HepG2 (cell line): ENCODE data around the gene CACNA2D3. TPM values are rescaled to one million over a fixed set of nuclear protein-coding genes. Genes with fewer than 3 reads are reported as not detected.

Experiments used
- ATAC-seq: fragments of 200-7000 bp; cut with Tn5 transposase; 3 replicates; pipeline ENCODE4 v1.9.1; 2020; ENCODE audit warnings: mild to moderate bottlenecking, moderate library complexity
- BruUV-seq: library from RNA; stranded (reverse); fragments of 400-500 nt; replicated peaks from 2 replicates; lab custom pipeline; 2021; lab: Mats Ljungman, UMichigan
- CTCF ChIA-PET: fragments of 300-600 bp; formaldehyde crosslinking; extraction: SDS; loops from one replicate; lab custom pipeline; 2021; ENCODE audit warnings: low total read pairs, inconsistent platforms, low intra/inter-chr PET ratio; lab: Yijun Ruan, JAX
- POLR2A ChIA-PET: fragments of 350-600 bp; sonication (Branson Sonifier 250); formaldehyde crosslinking; loops from one replicate; lab custom pipeline; 2020; ENCODE audit warnings: antibody characterized with exemption, inconsistent platforms; lab: Yijun Ruan, JAX
- DNase-seq: peaks from one replicate; pipeline ENCODE4 v3.0.0-alpha.2; 2015; ENCODE audit warnings: low spot score
- FAIRE-seq: peaks from 3 replicates; lab custom pipeline; 2011; peaks lifted over from hg19 to GRCh38; lab: Jason Lieb, UNC
- H2AFZ ChIP-seq: one replicate; pipeline ENCODE4 v1.6.1; 2011; ENCODE audit warnings: low read length, inconsistent platforms
- H3K27ac ChIP-seq: fragments of 300-600 bp; 3 replicates; pipeline ENCODE4 v1.8.0; 2011; ENCODE audit warnings: mixed run types, mild to moderate bottlenecking, mixed read lengths, low read length, inconsistent platforms; ENCODE audit not compliant: insufficient read depth; ENCODE audit errors: extremely low read length
- H3K27me3 ChIP-seq, 2 experiments: fragments of 200-600 bp in 1 of 2; 2 replicates in 1 of 2; 3 replicates in 1 of 2; pipeline versions ENCODE4 v1.6.0 to v1.8.0; 2011; ENCODE audit warnings: low read length in 2 of 2, mild to moderate bottlenecking in 2 of 2, moderate library complexity in 2 of 2, inconsistent platforms in 1 of 2; ENCODE audit not compliant: insufficient read depth in 2 of 2, control insufficient read depth in 1 of 2
- H3K36me3 ChIP-seq, 2 experiments: fragments of 200-600 bp in 1 of 2; replicated peaks in 1 of 2; 2 replicates in 1 of 2; 3 replicates in 1 of 2; pipeline versions ENCODE4 v1.5.1 to v1.8.0; 2011; ENCODE audit warnings: low read length in 2 of 2, inconsistent platforms in 1 of 2; ENCODE audit not compliant: insufficient read depth in 2 of 2, control insufficient read depth in 1 of 2
- H3K4me1 ChIP-seq: 2 replicates; pipeline ENCODE4 v1.5.1; 2012; ENCODE audit warnings: low read length, inconsistent platforms; ENCODE audit not compliant: insufficient read depth
- H3K4me2 ChIP-seq: 2 replicates; pipeline ENCODE4 v1.6.0; 2011; ENCODE audit warnings: low read depth, low read length, inconsistent platforms
- H3K4me3 ChIP-seq, 3 experiments: fragments of 200-600 bp in 1 of 3; sonication (generic), shearing (Covaris generic) in 1 of 3; replicated peaks in 1 of 3; 2 replicates each; pipeline ENCODE4 v1.5.1; 2011 to 2016; ENCODE audit warnings: low read length in 3 of 3, inconsistent platforms in 2 of 3, low read depth in 2 of 3, mild to moderate bottlenecking in 2 of 3, control low read depth in 1 of 3, mixed read lengths in 1 of 3; ENCODE audit not compliant: insufficient read depth in 1 of 3
- H3K79me2 ChIP-seq: one replicate; pipeline ENCODE4 v1.6.1; 2011; ENCODE audit warnings: low read length, inconsistent platforms; ENCODE audit not compliant: insufficient read depth
- H3K9ac ChIP-seq: 2 replicates; pipeline ENCODE4 v1.6.0; 2011; ENCODE audit warnings: mild to moderate bottlenecking, low read depth, low read length, inconsistent platforms; ENCODE audit not compliant: insufficient read depth
- H3K9me3 ChIP-seq: 2 replicates; pipeline ENCODE4 v1.5.1; 2012; ENCODE audit warnings: mild to moderate bottlenecking, low read length
- H4K20me1 ChIP-seq: 2 replicates; pipeline ENCODE4 v1.6.0; 2011; ENCODE audit warnings: inconsistent platforms, mild to moderate bottlenecking, low read length, moderate library complexity; ENCODE audit not compliant: insufficient read depth
- ZSCAN5A ChIP-seq: sonication (generic); formaldehyde crosslinking; IDR thresholded peaks from 2 replicates; pipeline ENCODE4 v1.8.0; 2022; ENCODE audit warnings: mild to moderate bottlenecking, missing genetic modification reagents, borderline replicate concordance
- WGBS: methylation state at CpG from one replicate; pipeline ENCODE4 v1.1.6; 2017; ENCODE audit warnings: low lambda C conversion rate; 5-methylcytosine and 5-hydroxymethylcytosine counted together
- in situ Hi-C: cut with HindIII; loops from 2 replicates; pipeline ENCODE4 v1.10.0; 2017; ENCODE audit warnings: low pct_unique_long_range_greater_than_20kb; ENCODE audit not compliant: extremely low pct_ligation_motif_present
- intact Hi-C: fragments of 100-400 bp; cut with micrococcal nuclease; formaldehyde crosslinking; loops from one replicate; pipeline ENCODE4 v1.10.0; 2022; ENCODE audit not compliant: unreplicated experiment
- polyA plus RNA-seq, 8 experiments: library from polyadenylated mRNA; depleted of rRNA in 3 of 8; stranded (reverse) in 7 of 8; unstranded in 1 of 8; fragments of >200 nt; fragmentation: Illumina TruSeq in 4 of 8; extraction: Trizol in 4 of 8; gene quantifications; 2 replicates each; pipeline versions ENCODE4 v1.2.1 to v1.2.3, GENCODE V29; 2011 to 2016; ENCODE audit warnings: low read depth in 4 of 8, missing spikeins in 1 of 8, mixed read lengths in 1 of 8; ENCODE audit not compliant: insufficient read depth in 1 of 8
- total RNA-seq, 5 experiments: library from RNA; depleted of rRNA; stranded (reverse); fragments of >200 nt; fragmentation: Illumina TruSeq; extraction: Trizol; gene quantifications; 2 replicates each; pipeline ENCODE4 v1.2.3, GENCODE V29; 2016; ENCODE audit warnings: low read depth in 1 of 5

CACNA2D3 gene
- total and polyA plus RNA-seq, 2 of the 13 experiments (the other 11 are each of a cell fraction or from before 2014, with no cell fraction given), result not detected

GRCh38 chr3:55122312-55122711 lies 1000.0 kb downstream of the CACNA2D3 start:
- no peaks in the 10 kb centered on the region for H3K36me3 ChIP-seq
- no peaks in the 10 kb centered on the region for H3K79me2 ChIP-seq
- H3K4me2 ChIP-seq, result no peak overlapping the region
- H2AFZ ChIP-seq, result no peak overlapping the region
- no peak for TF ChIP-seq ZSCAN5A (CRISPR knock-in tag)
- H3K4me3 ChIP-seq, result no peak overlapping the region
- no peaks in the 10 kb centered on the region for H3K4me1 ChIP-seq
- no peaks in the 10 kb centered on the region for H3K9me3 ChIP-seq
- no peak overlapping the region for H3K27ac ChIP-seq
- no TSS peak for BruUV-seq
- peaks cover 0 to 3% of the 10 kb centered on the region in 2 experiments; a peak in 1 of 5 replicates for H3K27me3 ChIP-seq
- WGBS, result 14% methylated on average over 2 of the region's 2 CpGs
- intact Hi-C loops, result no loop called here
- no peak for ATAC-seq
- CTCF ChIA-PET, result no interaction called here
- no peak overlapping the region for H3K9ac ChIP-seq
- POLR2A ChIA-PET, result no interaction called here
- FAIRE-seq, result no peak
- no peak for DNase-seq
- in situ Hi-C loops, result no loop called here
- no peaks in the 10 kb centered on the region for H4K20me1 ChIP-seq

Other genes with a start within 250 kb of the CACNA2D3 start
- gene ACTR8, start 240.4 kb upstream of the CACNA2D3 start, total RNA-seq (2016; rRNA removed; fragmentation: Illumina TruSeq; extraction: Trizol), result 29.0 and 38.5 TPM in 2 replicates
- 14.8 and 15.5 TPM in 2 replicates for gene ACTR8, start 240.4 kb upstream of the CACNA2D3 start, polyA plus RNA-seq (2011; rRNA removed)
- 47.5 and 67.0 TPM in 2 replicates for gene SELENOK, start 230.7 kb upstream of the CACNA2D3 start, total RNA-seq (2016; rRNA removed; fragmentation: Illumina TruSeq; extraction: Trizol)
- gene SELENOK, start 230.7 kb upstream of the CACNA2D3 start, polyA plus RNA-seq (2011; rRNA removed), result 64.6 and 81.0 TPM in 2 replicates